Fibroblast of lung (primary cell): ENCODE data around the gene KLK5. TPM values are rescaled to one million over a fixed set of nuclear protein-coding genes. Genes with fewer than 3 reads are reported as not detected.

ENCODE experiments used
- DNase-seq, 2 donors: peaks; one replicate each; pipeline versions ENCODE4 v3.0.0 to v3.0.0-alpha.2; 2010; ENCODE audit warnings: low read depth in 2 of 2
- H2AFZ ChIP-seq: 2 replicates; pipeline ENCODE4 v1.5.1; 2012; ENCODE audit warnings: low read length, control low read depth, inconsistent platforms
- H3K27ac ChIP-seq: 2 replicates; pipeline ENCODE4 v1.5.1; 2011; ENCODE audit warnings: low read length, control low read depth; ENCODE audit not compliant: insufficient read depth
- H3K27me3 ChIP-seq: 2 replicates; pipeline ENCODE4 v1.5.1; 2011; ENCODE audit warnings: mild to moderate bottlenecking, low read length; ENCODE audit not compliant: control insufficient read depth, insufficient read depth
- H3K36me3 ChIP-seq: 2 replicates; pipeline ENCODE4 v1.5.1; 2011; ENCODE audit warnings: low read length; ENCODE audit not compliant: control insufficient read depth, insufficient read depth
- H3K4me1 ChIP-seq: 2 replicates; pipeline ENCODE4 v1.5.1; 2011; ENCODE audit warnings: low read length; ENCODE audit not compliant: control insufficient read depth, insufficient read depth; ENCODE audit errors: extremely low read depth
- H3K4me2 ChIP-seq: 2 replicates; pipeline ENCODE4 v1.5.1; 2011; ENCODE audit warnings: low read length, control low read depth; ENCODE audit not compliant: insufficient read depth; ENCODE audit errors: extremely low read depth
- H3K4me3 ChIP-seq, 4 experiments: fragments of 200-600 bp in 1 of 4; sonication (generic) in 1 of 4; replicated peaks in 1 of 4; 2 replicates each; pipeline ENCODE4 v1.5.1; 2011 to 2016; ENCODE audit warnings: low read length in 4 of 4, low read depth in 3 of 4, mild to moderate bottlenecking in 3 of 4, control low read depth in 2 of 4, inconsistent platforms in 1 of 4, mixed read lengths in 1 of 4; ENCODE audit not compliant: insufficient read depth in 1 of 4; ENCODE audit errors: control extremely low read depth in 1 of 4
- H3K79me2 ChIP-seq: 2 replicates; pipeline ENCODE4 v1.5.1; 2012; ENCODE audit warnings: mild to moderate bottlenecking, low read length, inconsistent platforms; ENCODE audit not compliant: control insufficient read depth, insufficient read depth
- H3K9ac ChIP-seq: 2 replicates; pipeline ENCODE4 v1.5.1; 2011; ENCODE audit warnings: mild to moderate bottlenecking, low read length, control low read depth; ENCODE audit not compliant: insufficient read depth
- H3K9me3 ChIP-seq: 2 replicates; pipeline ENCODE4 v1.5.1; 2012; ENCODE audit warnings: low read depth, low read length; ENCODE audit not compliant: control insufficient read depth, insufficient read depth
- H4K20me1 ChIP-seq: 2 replicates; pipeline ENCODE4 v1.5.1; 2011; ENCODE audit warnings: low read length; ENCODE audit not compliant: control insufficient read depth, insufficient read depth; ENCODE audit errors: extremely low read depth
- EZH2 ChIP-seq: IDR thresholded peaks from 2 replicates; pipeline ENCODE4 v1.5.1; 2012; ENCODE audit warnings: low read length, control low read depth, mild to moderate bottlenecking; ENCODE audit errors: missing control alignments
- polyA plus RNA-seq, 2 donors: library from polyadenylated mRNA; depleted of rRNA in 1 of 2; stranded (reverse) in 1 of 2; unstranded in 1 of 2; fragments of >200 nt; gene quantifications; 2 replicates each; pipeline ENCODE4 v1.2.1, GENCODE V29; 2011 to 2012; ENCODE audit warnings: missing spikeins in 1 of 2
- total RNA-seq: library from RNA; depleted of rRNA; stranded (reverse); fragments of >200 nt; gene quantifications from 2 replicates; pipeline ENCODE4 v1.2.1, GENCODE V29; 2014
- TF ChIP-seq, protein P1 (sequence below), 2 donors: IDR thresholded peaks in 1 of 2; conservative IDR thresholded peaks in 1 of 2; 1 replicate in 1 of 2; 2 replicates in 1 of 2; pipeline ENCODE4 v1.5.1; 2011 to 2012; ENCODE audit warnings: low read length in 2 of 2, control low read depth in 1 of 2, inconsistent platforms in 1 of 2, low read depth in 1 of 2, mild to moderate bottlenecking in 1 of 2

The KLK5 gene
- total and polyA plus RNA-seq, 2 donors (not counting 1 experiment from before 2014, with no cell fraction given), result 0.10 TPM; not detected in 1

DNA sequence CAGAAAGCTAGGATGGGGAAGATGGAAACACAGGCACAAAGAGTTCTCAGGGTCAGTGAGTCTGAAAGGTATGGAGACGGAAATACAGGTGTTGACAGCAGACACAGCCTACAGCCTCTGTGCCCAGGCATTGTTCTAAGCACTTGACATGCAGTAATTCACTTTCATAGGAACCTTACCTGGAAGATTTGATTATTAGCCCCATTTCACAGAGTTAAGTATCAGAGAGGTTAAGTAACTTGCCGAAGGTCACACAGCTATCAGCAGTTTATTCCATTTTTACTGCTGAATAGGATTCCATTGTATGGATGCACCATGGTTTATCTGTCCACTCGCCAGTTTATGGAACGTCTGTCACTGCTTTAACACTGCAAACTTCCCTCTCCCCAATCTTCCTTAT is 54.8 kb downstream of the KLK5 start:
- DNase-seq, result no peak
- TF ChIP-seq, protein P1, sequence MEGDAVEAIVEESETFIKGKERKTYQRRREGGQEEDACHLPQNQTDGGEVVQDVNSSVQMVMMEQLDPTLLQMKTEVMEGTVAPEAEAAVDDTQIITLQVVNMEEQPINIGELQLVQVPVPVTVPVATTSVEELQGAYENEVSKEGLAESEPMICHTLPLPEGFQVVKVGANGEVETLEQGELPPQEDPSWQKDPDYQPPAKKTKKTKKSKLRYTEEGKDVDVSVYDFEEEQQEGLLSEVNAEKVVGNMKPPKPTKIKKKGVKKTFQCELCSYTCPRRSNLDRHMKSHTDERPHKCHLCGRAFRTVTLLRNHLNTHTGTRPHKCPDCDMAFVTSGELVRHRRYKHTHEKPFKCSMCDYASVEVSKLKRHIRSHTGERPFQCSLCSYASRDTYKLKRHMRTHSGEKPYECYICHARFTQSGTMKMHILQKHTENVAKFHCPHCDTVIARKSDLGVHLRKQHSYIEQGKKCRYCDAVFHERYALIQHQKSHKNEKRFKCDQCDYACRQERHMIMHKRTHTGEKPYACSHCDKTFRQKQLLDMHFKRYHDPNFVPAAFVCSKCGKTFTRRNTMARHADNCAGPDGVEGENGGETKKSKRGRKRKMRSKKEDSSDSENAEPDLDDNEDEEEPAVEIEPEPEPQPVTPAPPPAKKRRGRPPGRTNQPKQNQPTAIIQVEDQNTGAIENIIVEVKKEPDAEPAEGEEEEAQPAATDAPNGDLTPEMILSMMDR (conservative IDR thresholded peaks at IDR 0.05 in 1 of 2, IDR thresholded peaks at IDR 0.05 in 1 of 2; ENCODE audit: low read depth in 1 of 2, low read length in 2 of 2), result no peak
- no peak for TF ChIP-seq EZH2
- no peaks in the 10 kb centered on the region for H3K4me1 ChIP-seq
- H3K79me2 ChIP-seq, result no peaks in the 10 kb centered on the region
- H3K27ac ChIP-seq, result no peak overlapping the region
- H3K36me3 ChIP-seq, result no peaks in the 10 kb centered on the region
- H3K9me3 ChIP-seq, result no peaks in the 10 kb centered on the region
- no peak overlapping the region for H3K4me2 ChIP-seq
- H2AFZ ChIP-seq, result no peak overlapping the region
- H3K4me3 ChIP-seq, result no peak overlapping the region
- H3K9ac ChIP-seq, result no peak overlapping the region
- no peaks in the 10 kb centered on the region for H3K27me3 ChIP-seq
- no peaks in the 10 kb centered on the region for H4K20me1 ChIP-seq

DNA sequence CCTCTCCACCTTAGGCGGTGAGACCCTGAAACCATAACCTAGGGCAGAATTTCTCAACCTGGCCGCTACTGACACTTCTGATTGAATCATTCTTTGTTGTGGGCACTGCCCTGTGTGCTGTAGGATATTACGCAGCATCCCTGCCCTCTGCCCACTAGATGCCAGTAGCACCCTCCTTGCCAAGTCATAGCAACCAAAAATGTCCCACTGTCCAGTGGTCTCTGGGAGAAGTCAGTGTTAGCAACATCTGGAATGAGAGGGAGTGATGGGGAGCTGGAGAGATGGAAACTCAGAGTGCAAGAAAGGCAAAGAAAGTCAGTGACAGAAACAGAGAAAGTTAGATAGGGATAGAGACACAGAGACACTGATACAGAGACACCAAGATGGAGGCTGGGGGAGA is 55.2 kb downstream of the KLK5 start:
- no peak for TF ChIP-seq EZH2
- TF ChIP-seq, protein P1 (conservative IDR thresholded peaks at IDR 0.05 in 1 of 2, IDR thresholded peaks at IDR 0.05 in 1 of 2; ENCODE audit: low read depth in 1 of 2, low read length in 2 of 2), result no peak
- no peak for DNase-seq
- Histone ChIP-seq H3K4me2 (no peak overlapping the region), H2AFZ (no peak overlapping the region), H3K27me3 (no peaks in the 10 kb centered on the region), H3K9ac (no peak overlapping the region), H3K36me3 (no peaks in the 10 kb centered on the region), H3K4me1 (no peaks in the 10 kb centered on the region), H4K20me1 (no peaks in the 10 kb centered on the region), H3K79me2 (no peaks in the 10 kb centered on the region), H3K9me3 (no peaks in the 10 kb centered on the region), H3K4me3 (no peak overlapping the region), H3K27ac (no peak overlapping the region)

DNA sequence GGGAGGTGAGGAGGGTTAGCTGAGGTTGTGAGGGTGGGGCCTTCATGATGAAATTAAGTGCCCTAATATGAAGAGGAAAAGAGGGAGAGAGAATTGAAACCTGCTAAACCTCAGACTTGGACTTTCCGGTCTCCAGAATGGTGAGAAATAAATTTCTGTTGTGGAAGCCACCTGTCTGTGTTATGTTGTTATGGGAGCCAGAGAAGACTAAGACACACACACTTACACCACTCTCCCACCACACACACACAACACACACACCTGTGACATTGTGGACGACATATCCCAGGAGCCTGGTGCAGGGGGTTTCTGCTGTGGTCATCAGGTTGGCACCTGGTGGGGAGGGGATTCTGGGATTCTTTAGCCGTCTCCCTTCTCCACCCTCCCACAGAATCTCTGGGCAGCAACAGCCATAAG is 55.6 kb downstream of the KLK5 start:
- Histone ChIP-seq H3K36me3 (no peaks in the 10 kb centered on the region), H3K4me1 (no peaks in the 10 kb centered on the region), H4K20me1 (no peaks in the 10 kb centered on the region), H3K9ac (no peak overlapping the region), H3K27ac (no peak overlapping the region), H3K4me3 (no peak overlapping the region), H3K9me3 (no peaks in the 10 kb centered on the region), H3K27me3 (no peaks in the 10 kb centered on the region), H3K79me2 (no peaks in the 10 kb centered on the region), H3K4me2 (no peak overlapping the region), H2AFZ (no peak overlapping the region)
- TF ChIP-seq EZH2, result no peak
- TF ChIP-seq, protein P1 (conservative IDR thresholded peaks at IDR 0.05 in 1 of 2, IDR thresholded peaks at IDR 0.05 in 1 of 2; ENCODE audit: low read depth in 1 of 2, low read length in 2 of 2), result no peak
- DNase-seq, result no peak
